T follicular helper cell (primary cell): ENCODE results near the gene FSTL4.

ENCODE experiments used
- DNase-seq: peaks from one replicate; pipeline ENCODE4 v3.0.0-alpha.2; 2020; ENCODE audit warnings: low read depth

The FSTL4 gene

GRCh38 chr5:133366438-133366837 is 245.9 kb downstream of the FSTL4 start:
- DNase-seq, result no peak

GRCh38 chr5:133365738-133366137 is 246.6 kb downstream of the FSTL4 start:
- no peak for DNase-seq

GRCh38 chr5:133364936-133365707 is 247.2 kb downstream of the FSTL4 start:
- DNase-seq, result no peak

GRCh38 chr5:133363807-133364587 is 248.3 kb downstream of the FSTL4 start:
- DNase-seq, result no peak

GRCh38 chr5:133362438-133362837 is 249.9 kb downstream of the FSTL4 start:
- no peak for DNase-seq

- DNase-seq, result no peak
These were observed 250.4 kb downstream of the FSTL4 start for GRCh38 chr5:133361922-133362321.

- no peak for DNase-seq
These were observed 251.5 kb downstream of the FSTL4 start for GRCh38 chr5:133360693-133361472.

GRCh38 chr5:133359861-133360260 is 252.5 kb downstream of the FSTL4 start:
- DNase-seq, result no peak

GRCh38 chr5:133358271-133358670 is 254.1 kb downstream of the FSTL4 start:
- no peak for DNase-seq

GRCh38 chr5:133357758-133358157 is 254.6 kb downstream of the FSTL4 start:
- no peak for DNase-seq

- DNase-seq, result no peak
These were observed 255.3 kb downstream of the FSTL4 start for GRCh38 chr5:133356984-133357421.

- DNase-seq, result no peak
These were observed 255.9 kb downstream of the FSTL4 start for GRCh38 chr5:133356396-133356983.

GRCh38 chr5:133354323-133355185 is 257.8 kb downstream of the FSTL4 start:
- DNase-seq, result no peak

GRCh38 chr5:133353741-133354140 is 258.6 kb downstream of the FSTL4 start:
- no peak for DNase-seq

GRCh38 chr5:133348406-133348805 is 263.9 kb downstream of the FSTL4 start:
- DNase-seq, result no peak

GRCh38 chr5:133347039-133347438 is 265.3 kb downstream of the FSTL4 start:
- no peak for DNase-seq

GRCh38 chr5:133344266-133344665 is 268.1 kb downstream of the FSTL4 start:
- no peak for DNase-seq

GRCh38 chr5:133343196-133343595 is 269.1 kb downstream of the FSTL4 start:
- no peak for DNase-seq

- no peak for DNase-seq
These were observed 270.2 kb downstream of the FSTL4 start for GRCh38 chr5:133341915-133342710.

GRCh38 chr5:133341296-133341695 is 271.0 kb downstream of the FSTL4 start:
- no peak for DNase-seq
